Stimulated activated CD4-positive, alpha-beta T cell treated with anti-CD3 and anti-CD28 coated beads, TNF-alpha, amount 100 ng/mL, for 4 hours (primary cell): Measurements from ENCODE around the gene ADAM17.

Experiments used
- DNase-seq, 3 experiments: peaks; one replicate each; pipeline ENCODE4 v3.0.0-alpha.2; 2020; ENCODE audit warnings: low read depth in 3 of 3

ADAM17 gene

GRCh38 chr2:9472511-9472910, 83.1 kb downstream of the ADAM17 start:
- DNase-seq = no peak

GRCh38 chr2:9471206-9471605, 84.4 kb downstream of the ADAM17 start:
- DNase-seq = no peak

GRCh38 chr2:9467687-9468086, 87.9 kb downstream of the ADAM17 start:
- no peak for DNase-seq

GRCh38 chr2:9466147-9466683, 89.4 kb downstream of the ADAM17 start:
- DNase-seq = no peak

GRCh38 chr2:9465170-9465569, 90.5 kb downstream of the ADAM17 start:
- DNase-seq = no peak

- no peak for DNase-seq
Measured at GRCh38 chr2:9463698-9464034, 92.0 kb downstream of the ADAM17 start.

GRCh38 chr2:9462886-9463697, 92.5 kb downstream of the ADAM17 start:
- no peak for DNase-seq

GRCh38 chr2:9462313-9462712, 93.3 kb downstream of the ADAM17 start:
- DNase-seq = no peak

GRCh38 chr2:9461079-9461478, 94.6 kb downstream of the ADAM17 start:
- DNase-seq = no peak

GRCh38 chr2:9460441-9461017, 95.1 kb downstream of the ADAM17 start:
- no peak for DNase-seq

- no peak for DNase-seq
Measured at GRCh38 chr2:9451231-9451630, 104.4 kb downstream of the ADAM17 start.

GRCh38 chr2:9445089-9445488, 110.5 kb downstream of the ADAM17 start:
- DNase-seq = no peak

- DNase-seq = no peak
Measured at GRCh38 chr2:9443526-9443925, 112.1 kb downstream of the ADAM17 start.

- no peak for DNase-seq
Measured at GRCh38 chr2:9441556-9441955, 114.1 kb downstream of the ADAM17 start.

- DNase-seq = no peak
Measured at GRCh38 chr2:9440058-9440727, 115.4 kb downstream of the ADAM17 start.

- DNase-seq = no peak
Measured at GRCh38 chr2:9439536-9439935, 116.1 kb downstream of the ADAM17 start.
